ENCODE results near the gene METTL27.

GRCh38 chr7:73799282-73800141 lies 42.8 kb downstream of the METTL27 start:
- TF ChIP-seq ZNF350 (tag by site-specific recombination; IDR thresholded peaks at IDR 0.05) (no peak), YY1 (tag by site-specific recombination; IDR thresholded peaks at IDR 0.05) (no peak), ZNF449 (tag by site-specific recombination; IDR thresholded peaks at IDR 0.05) (no peak), CTCF (tag by site-specific recombination; IDR thresholded peaks at IDR 0.05) (no peak), ZNF10 (tag by site-specific recombination; IDR thresholded peaks at IDR 0.05) (no peak), ZNF501 (tag by site-specific recombination; IDR thresholded peaks at IDR 0.05) (no peak), ZSCAN18 (tag by site-specific recombination; IDR thresholded peaks at IDR 0.05) (no peak), GLIS2 (tag by site-specific recombination; IDR thresholded peaks at IDR 0.05) (no peak), TSHZ1 (tag by site-specific recombination; IDR thresholded peaks at IDR 0.05; ENCODE audit: borderline replicate concordance) (no peak), ZNF292 (tag by site-specific recombination; IDR thresholded peaks at IDR 0.05; ENCODE audit: borderline replicate concordance, low read depth) (no peak), ZNF843 (tag by site-specific recombination; IDR thresholded peaks at IDR 0.05) (no peak), TCF7L2 (IDR thresholded peaks at IDR 0.05; ENCODE audit: borderline replicate concordance, low read depth, low read length) (no peak), ZNF18 (tag by site-specific recombination; IDR thresholded peaks at IDR 0.05) (no peak), SETDB1 (IDR thresholded peaks at IDR 0.05; ENCODE audit: insufficient read length, low read length) (no peak)
